SU-DHL-6 (cell line): ENCODE measurements around the gene GPATCH8.
"Not testable (repeated sequence)": the region's sequence is repeated elsewhere in the genome, so short reads cannot be mapped to it uniquely, and the experiment has no call there.

Experiments
- H2AFZ ChIP-seq: fragments of 200-600 bp; sonication (generic); 2 replicates; pipeline ENCODE4 v1.6.1; 2014; ENCODE audit warnings: low read depth, mild to moderate bottlenecking, moderate library complexity, mixed read lengths, antibody characterized with exemption, low read length; ENCODE audit not compliant: severe bottlenecking
- H3F3A ChIP-seq: fragments of 200-600 bp; shearing (Covaris generic); 2 replicates; pipeline ENCODE4 v1.6.0; 2016; ENCODE audit warnings: antibody characterized with exemption, mild to moderate bottlenecking; ENCODE audit not compliant: insufficient read depth
- H3K27ac ChIP-seq: fragments of 200-600 bp; sonication (generic); 2 replicates; pipeline ENCODE4 v1.5.1; 2016; ENCODE audit warnings: low read depth, mild to moderate bottlenecking, low read length, moderate library complexity, mixed read lengths
- H3K27me3 ChIP-seq: fragments of 200-600 bp; sonication (generic), shearing (Covaris generic); 2 replicates; pipeline ENCODE4 v1.6.0; 2014; ENCODE audit warnings: mild to moderate bottlenecking, low read length
- H3K36me3 ChIP-seq: fragments of 200-600 bp; sonication (generic); 2 replicates; pipeline ENCODE4 v1.6.1; 2014; ENCODE audit warnings: mild to moderate bottlenecking, low read length, mixed read lengths
- H3K4me2 ChIP-seq: fragments of 300-600, 200-600 bp; shearing (Covaris generic), sonication (generic); 2 replicates; pipeline ENCODE4 v1.6.0; 2014; ENCODE audit warnings: low read length, low read depth, mild to moderate bottlenecking; ENCODE audit not compliant: poor library complexity, severe bottlenecking
- H3K4me3 ChIP-seq: fragments of 200-600 bp; sonication (generic); 2 replicates; pipeline ENCODE4 v1.5.1; 2014; ENCODE audit warnings: antibody characterized with exemption, low read length, mild to moderate bottlenecking, mixed read lengths; ENCODE audit not compliant: insufficient read depth, poor library complexity, severe bottlenecking
- H3K79me2 ChIP-seq: fragments of 200-600 bp; sonication (generic); 2 replicates; pipeline ENCODE4 v1.6.1; 2014; ENCODE audit warnings: mild to moderate bottlenecking, low read length, moderate library complexity; ENCODE audit not compliant: insufficient read depth
- H3K9ac ChIP-seq: fragments of 200-600 bp; sonication (generic); 2 replicates; pipeline ENCODE4 v1.7.0; 2014; ENCODE audit warnings: mild to moderate bottlenecking, low read length
- H3K9me2 ChIP-seq: fragments of 200-600 bp; sonication (generic); replicated peaks from 2 replicates; pipeline ENCODE4 v1.6.1; 2014; ENCODE audit warnings: low read length; ENCODE audit not compliant: insufficient read depth
- H3K9me3 ChIP-seq: fragments of 200-600 bp; sonication (generic); 2 replicates; pipeline ENCODE4 v1.6.1; 2014; ENCODE audit warnings: low read length, mixed read lengths; ENCODE audit not compliant: insufficient read depth
- H4K20me1 ChIP-seq: fragments of 200-600 bp; sonication (generic); 2 replicates; pipeline ENCODE4 v1.6.1; 2014; ENCODE audit warnings: low read depth, mild to moderate bottlenecking, antibody characterized with exemption, low read length, moderate library complexity, mixed read lengths
- EZH2phosphoT487 ChIP-seq: fragments of 200-600 bp; sonication (generic), shearing (Covaris generic); conservative IDR thresholded peaks from 2 replicates; pipeline ENCODE4 v1.6.1; 2018; ENCODE audit warnings: mild to moderate bottlenecking, antibody characterized with exemption, low read length, moderate library complexity, mixed read lengths
- TF ChIP-seq, protein P1 (sequence below): fragments of 200-600 bp; sonication (generic); IDR thresholded peaks from one replicate; pipeline ENCODE4 v1.5.1; 2017; ENCODE audit warnings: antibody characterized with exemption, mild to moderate bottlenecking, low read length, moderate library complexity; ENCODE audit not compliant: insufficient read depth, poor library complexity, severe bottlenecking

Gene GPATCH8

GRCh38 chr17:44375196-44376017, 127.8 kb downstream of the GPATCH8 start:
- H3K27me3 ChIP-seq, result no peaks in the 10 kb centered on the region
- no peak overlapping the region for H3K4me3 ChIP-seq
- H2AFZ ChIP-seq, result no peak overlapping the region
- H3K79me2 ChIP-seq, result no peaks in the 10 kb centered on the region
- H3K9me3 ChIP-seq, result no peaks in the 10 kb centered on the region
- no peaks in the 10 kb centered on the region for H3K9me2 ChIP-seq
- H3K4me2 ChIP-seq, result no peak overlapping the region
- no peaks in the 10 kb centered on the region for H3K36me3 ChIP-seq
- no peaks in the 10 kb centered on the region for H4K20me1 ChIP-seq
- no peak overlapping the region for H3K27ac ChIP-seq
- no peak overlapping the region for H3K9ac ChIP-seq
- TF ChIP-seq, protein P1, sequence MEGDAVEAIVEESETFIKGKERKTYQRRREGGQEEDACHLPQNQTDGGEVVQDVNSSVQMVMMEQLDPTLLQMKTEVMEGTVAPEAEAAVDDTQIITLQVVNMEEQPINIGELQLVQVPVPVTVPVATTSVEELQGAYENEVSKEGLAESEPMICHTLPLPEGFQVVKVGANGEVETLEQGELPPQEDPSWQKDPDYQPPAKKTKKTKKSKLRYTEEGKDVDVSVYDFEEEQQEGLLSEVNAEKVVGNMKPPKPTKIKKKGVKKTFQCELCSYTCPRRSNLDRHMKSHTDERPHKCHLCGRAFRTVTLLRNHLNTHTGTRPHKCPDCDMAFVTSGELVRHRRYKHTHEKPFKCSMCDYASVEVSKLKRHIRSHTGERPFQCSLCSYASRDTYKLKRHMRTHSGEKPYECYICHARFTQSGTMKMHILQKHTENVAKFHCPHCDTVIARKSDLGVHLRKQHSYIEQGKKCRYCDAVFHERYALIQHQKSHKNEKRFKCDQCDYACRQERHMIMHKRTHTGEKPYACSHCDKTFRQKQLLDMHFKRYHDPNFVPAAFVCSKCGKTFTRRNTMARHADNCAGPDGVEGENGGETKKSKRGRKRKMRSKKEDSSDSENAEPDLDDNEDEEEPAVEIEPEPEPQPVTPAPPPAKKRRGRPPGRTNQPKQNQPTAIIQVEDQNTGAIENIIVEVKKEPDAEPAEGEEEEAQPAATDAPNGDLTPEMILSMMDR, result no peak
- TF ChIP-seq EZH2phosphoT487, result no peak
- H3F3A ChIP-seq, result no peaks in the 10 kb centered on the region

DNA sequence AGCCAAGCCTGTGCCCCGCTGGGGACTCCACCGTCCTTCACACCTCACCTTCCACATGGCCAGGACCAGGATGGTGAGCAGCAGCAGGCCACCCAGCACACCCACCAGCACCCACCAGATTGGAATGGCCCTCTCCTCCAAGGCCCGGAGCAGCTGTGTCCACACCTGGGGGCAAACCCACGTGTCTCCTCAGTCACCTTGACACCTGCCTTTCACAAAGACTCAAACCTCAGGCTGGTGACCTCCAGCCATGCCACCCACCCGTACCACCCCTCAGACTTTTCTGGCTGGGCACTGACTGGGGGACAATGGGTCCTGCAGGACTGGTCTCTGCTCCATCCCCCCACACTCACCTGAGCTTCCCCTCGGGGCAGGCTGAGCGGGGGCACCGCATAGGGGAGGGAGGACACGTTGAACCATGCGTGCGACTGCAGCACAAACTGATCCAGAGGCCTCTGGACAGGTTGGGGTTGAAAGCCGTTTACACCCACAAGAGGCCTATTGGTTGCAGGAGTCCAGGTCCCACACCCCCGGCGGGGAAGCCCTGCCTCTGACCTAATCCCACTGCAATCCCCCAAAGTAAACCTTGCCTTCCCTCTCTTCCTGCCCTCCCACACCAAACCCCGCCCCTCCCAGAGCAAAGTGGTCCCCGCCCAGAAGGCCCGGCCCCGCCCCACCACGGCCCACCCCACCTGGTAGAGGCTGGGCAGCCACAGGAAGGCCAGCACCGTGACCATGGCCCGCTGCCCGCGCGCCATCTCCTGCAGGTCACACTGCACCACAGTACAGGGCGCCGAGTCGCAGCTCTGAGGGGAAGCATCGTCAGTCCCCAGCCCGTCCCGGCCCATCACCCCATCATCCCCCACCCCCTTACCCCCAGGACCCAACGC, 128.7 kb downstream of the GPATCH8 start:
- H3K27me3 ChIP-seq, result no peaks in the 10 kb centered on the region
- H3K9me3 ChIP-seq, result no peaks in the 10 kb centered on the region
- no peaks in the 10 kb centered on the region for H3K36me3 ChIP-seq
- H4K20me1 ChIP-seq, result no peaks in the 10 kb centered on the region
- no peaks in the 10 kb centered on the region for H3K79me2 ChIP-seq
- no peaks in the 10 kb centered on the region for H3F3A ChIP-seq
- no peak overlapping the region for H3K9ac ChIP-seq
- H2AFZ ChIP-seq, result no peak overlapping the region
- H3K9me2 ChIP-seq, result no peaks in the 10 kb centered on the region
- H3K27ac ChIP-seq, result no peak overlapping the region
- H3K4me3 ChIP-seq, result no peak overlapping the region
- H3K4me2 ChIP-seq, result no peak overlapping the region
- TF ChIP-seq, protein P1, result no peak
- no peak for TF ChIP-seq EZH2phosphoT487

DNA sequence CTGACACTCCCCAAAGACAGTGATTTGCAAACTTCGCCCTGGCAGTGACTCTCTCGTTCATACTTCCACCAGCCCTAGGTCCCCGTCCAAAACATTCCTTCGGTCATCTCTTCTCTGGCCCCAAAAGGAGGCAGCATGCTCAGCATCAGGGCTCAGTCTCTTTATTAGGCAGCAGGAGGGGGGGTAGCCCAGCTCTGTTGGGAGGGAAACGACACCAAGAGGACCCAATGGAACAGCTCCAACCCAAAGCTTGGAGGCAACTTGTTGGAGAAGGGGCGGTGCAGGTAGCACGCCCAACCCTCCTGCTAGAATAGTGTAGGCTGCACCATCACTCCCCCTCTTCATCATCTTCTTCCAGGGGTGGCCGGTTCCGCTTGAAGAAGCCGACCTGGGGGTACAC, 131.2 kb downstream of the GPATCH8 start:
- H3K27ac ChIP-seq, result no peak overlapping the region
- no peak overlapping the region for H3K9ac ChIP-seq
- H3K79me2 ChIP-seq, result no peaks in the 10 kb centered on the region
- no peaks in the 10 kb centered on the region for H3K36me3 ChIP-seq
- H3K9me3 ChIP-seq, result no peaks in the 10 kb centered on the region
- no peaks in the 10 kb centered on the region for H3K27me3 ChIP-seq
- no peak overlapping the region for H3K4me2 ChIP-seq
- no peaks in the 10 kb centered on the region for H3K9me2 ChIP-seq
- no peaks in the 10 kb centered on the region for H4K20me1 ChIP-seq
- H3K4me3 ChIP-seq, result no peak overlapping the region
- no peak for TF ChIP-seq EZH2phosphoT487
- TF ChIP-seq, protein P1, result no peak
- no peak overlapping the region for H2AFZ ChIP-seq
- no peaks in the 10 kb centered on the region for H3F3A ChIP-seq

GRCh38 chr17:44369414-44370023, 133.7 kb downstream of the GPATCH8 start:
- not testable (repeated sequence) for H3K79me2 ChIP-seq, H3K4me3 ChIP-seq, H4K20me1 ChIP-seq, H3K9ac ChIP-seq, H3K9me3 ChIP-seq, H2AFZ ChIP-seq, H3K27ac ChIP-seq, H3K36me3 ChIP-seq, H3K4me2 ChIP-seq, H3K9me2 ChIP-seq, H3F3A ChIP-seq, H3K27me3 ChIP-seq

DNA sequence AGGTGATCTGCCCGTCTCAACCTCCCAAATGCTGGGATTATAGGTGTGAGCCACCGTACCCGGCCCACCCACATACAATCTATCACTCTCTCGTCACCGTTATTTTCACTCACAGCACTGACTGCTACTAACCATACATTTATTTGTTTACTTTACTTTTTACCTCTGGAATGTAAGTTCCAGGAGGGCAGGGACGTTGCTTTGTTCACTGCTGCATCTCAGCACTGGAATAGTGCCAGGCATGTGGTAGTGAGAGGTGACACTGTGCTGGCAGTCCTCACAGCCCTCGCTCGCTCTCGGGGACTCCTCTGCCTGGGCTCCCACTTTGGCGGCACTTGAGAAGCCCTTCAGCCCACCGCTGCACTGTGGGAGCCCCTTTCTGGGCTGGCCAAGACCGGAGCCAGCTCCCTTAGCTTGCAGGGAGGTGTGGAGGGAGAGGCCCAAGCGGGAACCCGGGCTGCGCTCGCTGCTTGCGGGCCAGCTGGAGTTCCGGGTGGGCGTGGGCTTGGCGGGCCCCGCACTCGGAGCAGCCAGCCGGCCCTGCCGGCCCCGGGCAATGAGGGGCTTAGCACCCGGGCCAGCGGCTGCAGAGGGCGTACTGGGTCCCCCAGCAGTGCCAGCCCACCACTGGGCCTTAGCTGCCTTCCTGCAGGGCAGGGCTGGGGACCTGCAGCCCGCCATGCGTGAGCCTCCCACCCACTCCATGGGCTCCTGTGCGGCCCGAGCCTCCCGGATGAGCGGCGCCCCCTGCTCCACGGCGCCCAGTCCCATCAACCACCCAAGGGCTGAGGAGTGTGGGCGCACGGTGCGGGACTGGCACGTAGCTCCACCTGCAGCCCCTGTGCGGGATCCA, 134.6 kb downstream of the GPATCH8 start:
- H4K20me1 ChIP-seq, H3K27me3 ChIP-seq, H3K36me3 ChIP-seq, H3K27ac ChIP-seq, H3K4me3 ChIP-seq, H3K9ac ChIP-seq, H3K4me2 ChIP-seq, H3K79me2 ChIP-seq, H2AFZ ChIP-seq, H3K9me2 ChIP-seq, H3K9me3 ChIP-seq, H3F3A ChIP-seq: not testable (repeated sequence)
